GM12874 (cell line): ENCODE measurements around the gene ZSCAN25.

Experiments used
- CTCF ChIP-seq: IDR thresholded peaks from 2 replicates; pipeline ENCODE4 v1.5.1; 2011; ENCODE audit warnings: low read depth, mild to moderate bottlenecking, control low read depth, low read length, moderate library complexity; ENCODE audit not compliant: insufficient read depth

The ZSCAN25 gene

GRCh38 chr7:99627513-99627912 lies 10.8 kb downstream of the ZSCAN25 start:
- TF ChIP-seq CTCF = no peak

- no peak for TF ChIP-seq CTCF
These were observed 12.0 kb downstream of the ZSCAN25 start for GRCh38 chr7:99628471-99629465.

- no peak for TF ChIP-seq CTCF
These were observed 12.9 kb downstream of the ZSCAN25 start for GRCh38 chr7:99629643-99630042.

- TF ChIP-seq CTCF = no peak
These were observed 14.8 kb downstream of the ZSCAN25 start for GRCh38 chr7:99631295-99632109.

- no peak for TF ChIP-seq CTCF
These were observed 22.0 kb downstream of the ZSCAN25 start for GRCh38 chr7:99638731-99639130.

- no peak for TF ChIP-seq CTCF
These were observed 22.5 kb downstream of the ZSCAN25 start for GRCh38 chr7:99639267-99639666.

GRCh38 chr7:99642027-99642426 lies 25.3 kb downstream of the ZSCAN25 start:
- no peak for TF ChIP-seq CTCF
